Activated T-cell treated with anti-CD3 and anti-CD28 coated beads, Interleukin-2, amount 50 U/mL, for 72 hours (primary cell): ENCODE data around the gene SAG. TPM values are rescaled to one million over a fixed set of nuclear protein-coding genes. Genes with fewer than 3 reads are reported as not detected.

Experiments
- ATAC-seq, 2 donors: fragments of 150-1000 bp; cut with Tn5 transposase; replicated peaks in 1 of 2; 2 replicates each; pipeline ENCODE4 v1.10.0; 2021; ENCODE audit warnings: moderate library complexity in 2 of 2, mild to moderate bottlenecking in 1 of 2
- DNase-seq, 2 donors: peaks; one replicate each; pipeline ENCODE4 v3.0.0; 2021 to 2022; ENCODE audit warnings: mixed read lengths in 1 of 2
- H3K27ac Mint-ChIP-seq: one replicate; pipeline ENCODE4 v1.8.0; 2022; ENCODE audit warnings: mild to moderate bottlenecking, moderate library complexity, mixed read lengths
- H3K27me3 Mint-ChIP-seq: one replicate; pipeline ENCODE4 v1.8.0; 2022; ENCODE audit warnings: low read depth, mixed read lengths
- H3K36me3 Mint-ChIP-seq, 2 donors: one replicate each; pipeline ENCODE4 v1.8.0; 2022; ENCODE audit warnings: mixed read lengths in 2 of 2, mild to moderate bottlenecking in 1 of 2; ENCODE audit not compliant: insufficient read depth in 2 of 2
- H3K4me1 Mint-ChIP-seq: one replicate; pipeline ENCODE4 v1.8.0; 2022; ENCODE audit warnings: low read depth, mixed read lengths
- H3K4me3 Mint-ChIP-seq, 2 donors: one replicate each; pipeline ENCODE4 v1.8.0; 2022; ENCODE audit warnings: mild to moderate bottlenecking in 2 of 2, mixed read lengths in 2 of 2, moderate library complexity in 2 of 2
- H3K9me3 Mint-ChIP-seq, 2 donors: one replicate each; pipeline ENCODE4 v1.8.0; 2022; ENCODE audit warnings: mixed read lengths in 2 of 2
- total RNA-seq, 2 donors: library from RNA; stranded (reverse); gene quantifications; one replicate each; pipeline ENCODE4 v1.2.3, GENCODE V29; 2022

The SAG gene
- total RNA-seq, 2 donors from 2014 or later = 0.02 TPM

GRCh38 chr2:233297076-233297475 lies 10.5 kb upstream of the SAG start:
- DNase-seq = no peak
- Mint-ChIP-seq H3K27ac (no peak overlapping the region), H3K36me3 (peaks cover 3 to 20% of the 10 kb centered on the region in 2 donors), H3K4me1 (no peaks in the 10 kb centered on the region), H3K9me3 (no peaks in the 10 kb centered on the region), H3K4me3 (no peak overlapping the region), H3K27me3 (no peaks in the 10 kb centered on the region)
- ATAC-seq = no peak

- H3K27me3 Mint-ChIP-seq = no peaks in the 10 kb centered on the region
- ATAC-seq (no peak), DNase-seq (no peak)
- H3K27ac Mint-ChIP-seq = no peak overlapping the region
- H3K9me3 Mint-ChIP-seq = no peaks in the 10 kb centered on the region
- no peaks in the 10 kb centered on the region for H3K4me1 Mint-ChIP-seq
- H3K4me3 Mint-ChIP-seq = no peak overlapping the region
- H3K36me3 Mint-ChIP-seq = peaks cover 0 to 5% of the 10 kb centered on the region in 2 donors
Measured at GRCh38 chr2:233300401-233300800, 7.2 kb upstream of the SAG start.

GRCh38 chr2:233301248-233301647 lies 6.4 kb upstream of the SAG start:
- ATAC-seq = no peak
- Mint-ChIP-seq H3K4me1 (no peaks in the 10 kb centered on the region), H3K27me3 (no peaks in the 10 kb centered on the region), H3K27ac (no peak overlapping the region), H3K4me3 (no peak overlapping the region), H3K36me3 (peaks cover 0 to 3% of the 10 kb centered on the region in 2 donors), H3K9me3 (no peaks in the 10 kb centered on the region)
- no peak for DNase-seq

GRCh38 chr2:233301811-233302210 lies 5.8 kb upstream of the SAG start:
- no peak for DNase-seq
- Mint-ChIP-seq H3K27me3 (no peaks in the 10 kb centered on the region), H3K4me1 (no peaks in the 10 kb centered on the region), H3K36me3 (peaks cover 0 to 3% of the 10 kb centered on the region in 2 donors), H3K9me3 (no peaks in the 10 kb centered on the region), H3K27ac (no peak overlapping the region), H3K4me3 (no peak overlapping the region)
- no peak for ATAC-seq

GRCh38 chr2:233303252-233303651 lies 4.4 kb upstream of the SAG start:
- Mint-ChIP-seq H3K9me3 (no peaks in the 10 kb centered on the region), H3K36me3 (peaks cover 0 to 3% of the 10 kb centered on the region in 2 donors), H3K4me1 (no peaks in the 10 kb centered on the region), H3K27ac (no peak overlapping the region), H3K4me3 (no peak overlapping the region), H3K27me3 (no peaks in the 10 kb centered on the region)
- DNase-seq (no peak), ATAC-seq (no peak)

- DNase-seq (no peak), ATAC-seq (no peak)
- Mint-ChIP-seq H3K27me3 (no peaks in the 10 kb centered on the region), H3K4me3 (no peak overlapping the region), H3K36me3 (no peaks in the 10 kb centered on the region), H3K9me3 (no peaks in the 10 kb centered on the region), H3K4me1 (no peaks in the 10 kb centered on the region), H3K27ac (no peak overlapping the region)
Measured at GRCh38 chr2:233311241-233311926, 3.8 kb downstream of the SAG start.

- Mint-ChIP-seq H3K36me3 (no peaks in the 10 kb centered on the region), H3K9me3 (no peaks in the 10 kb centered on the region), H3K27ac (no peak overlapping the region), H3K4me1 (no peaks in the 10 kb centered on the region), H3K4me3 (no peak overlapping the region), H3K27me3 (no peaks in the 10 kb centered on the region)
- DNase-seq = no peak
- no peak for ATAC-seq
Measured at GRCh38 chr2:233312874-233313273, 5.3 kb downstream of the SAG start.

GRCh38 chr2:233314180-233314925 lies 6.7 kb downstream of the SAG start:
- DNase-seq = no peak
- Mint-ChIP-seq H3K4me3 (no peak overlapping the region), H3K9me3 (no peaks in the 10 kb centered on the region), H3K27ac (no peak overlapping the region), H3K4me1 (no peaks in the 10 kb centered on the region), H3K27me3 (no peaks in the 10 kb centered on the region), H3K36me3 (no peaks in the 10 kb centered on the region)
- ATAC-seq = no peak

- Mint-ChIP-seq H3K36me3 (no peaks in the 10 kb centered on the region), H3K27ac (no peak overlapping the region), H3K9me3 (no peaks in the 10 kb centered on the region)
Measured at GRCh38 chr2:233317196-233317943, 9.8 kb downstream of the SAG start.

GRCh38 chr2:233319256-233319655 lies 11.6 kb downstream of the SAG start:
- Mint-ChIP-seq H3K27ac (no peak overlapping the region), H3K4me1 (no peaks in the 10 kb centered on the region), H3K27me3 (no peaks in the 10 kb centered on the region), H3K4me3 (no peak overlapping the region), H3K36me3 (no peaks in the 10 kb centered on the region), H3K9me3 (no peaks in the 10 kb centered on the region)
- DNase-seq = no peak
- no peak for ATAC-seq

More at GRCh38 chr2:233317196-233317943, 9.8 kb downstream of the SAG start:
- H3K4me1 Mint-ChIP-seq = no peaks in the 10 kb centered on the region
- no peak for ATAC-seq
- DNase-seq = no peak
- no peak overlapping the region for H3K4me3 Mint-ChIP-seq
- no peaks in the 10 kb centered on the region for H3K27me3 Mint-ChIP-seq

GRCh38 chr2:233320470-233320869 lies 12.9 kb downstream of the SAG start:
- Mint-ChIP-seq H3K36me3 (no peaks in the 10 kb centered on the region), H3K27ac (no peak overlapping the region), H3K4me3 (no peak overlapping the region), H3K4me1 (no peaks in the 10 kb centered on the region), H3K9me3 (no peaks in the 10 kb centered on the region), H3K27me3 (no peaks in the 10 kb centered on the region)
- ATAC-seq (no peak), DNase-seq (no peak)

GRCh38 chr2:233321166-233321565 lies 13.6 kb downstream of the SAG start:
- H3K9me3 Mint-ChIP-seq = no peaks in the 10 kb centered on the region
- no peaks in the 10 kb centered on the region for H3K27me3 Mint-ChIP-seq
- H3K4me1 Mint-ChIP-seq = no peaks in the 10 kb centered on the region
- no peak overlapping the region for H3K27ac Mint-ChIP-seq
- no peaks in the 10 kb centered on the region for H3K36me3 Mint-ChIP-seq
- DNase-seq = no peak
- no peak overlapping the region for H3K4me3 Mint-ChIP-seq
- no peak for ATAC-seq

GRCh38 chr2:233323851-233324250 lies 16.2 kb downstream of the SAG start:
- H3K4me1 Mint-ChIP-seq = no peaks in the 10 kb centered on the region
- no peaks in the 10 kb centered on the region for H3K27me3 Mint-ChIP-seq
- DNase-seq (no peak), ATAC-seq (no peak)
- no peaks in the 10 kb centered on the region for H3K9me3 Mint-ChIP-seq
- H3K4me3 Mint-ChIP-seq = no peak overlapping the region
- H3K27ac Mint-ChIP-seq = no peak overlapping the region
- no peaks in the 10 kb centered on the region for H3K36me3 Mint-ChIP-seq
